ENCODE results near the gene KCNT2. TPM values are rescaled to one million over a fixed set of nuclear protein-coding genes. Genes with fewer than 3 reads are reported as not detected.

The KCNT2 gene
- total and polyA plus RNA-seq, 2 of the 8 experiments (the other 6 are each of a cell fraction or from before 2014, with no cell fraction given): 2.3 to 10.2 TPM

DNA sequence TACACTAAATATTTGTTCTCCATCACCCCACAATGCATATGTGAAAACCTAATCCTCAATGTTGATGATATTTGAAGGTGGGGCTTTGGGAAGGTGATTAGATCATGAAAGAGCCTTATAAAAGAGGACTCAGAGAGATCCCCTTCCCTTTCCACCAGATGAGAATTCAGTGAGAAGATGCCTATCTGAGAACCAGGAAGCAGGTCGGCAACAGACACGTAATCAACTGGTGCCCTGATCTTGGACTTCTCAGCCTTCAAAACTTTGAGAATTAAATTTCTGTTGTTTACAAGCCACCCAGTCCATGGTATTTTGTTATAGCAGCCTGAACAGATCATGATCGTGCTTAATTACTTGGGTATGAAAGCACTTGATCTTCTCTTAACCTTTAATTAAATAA is 329.4 kb downstream of the KCNT2 start:
- no peak overlapping the region for H2AK5ac ChIP-seq (ENCODE audit: low read depth, low read length)
- no peak overlapping the region for H3K56ac ChIP-seq (replicated peaks; ENCODE audit: insufficient read length, low read depth, low read length)
- H3K4me2 ChIP-seq (ENCODE audit: insufficient read depth in 1 of 2, low read depth in 2 of 2, low read length in 2 of 2): no peak overlapping the region
- no peaks in the 10 kb centered on the region for H3K79me2 ChIP-seq (ENCODE audit: control insufficient read depth in 1 of 2, insufficient read depth in 2 of 2, low read length in 2 of 2)
- H3K23me2 ChIP-seq (ENCODE audit: low read depth, low read length): no peaks in the 10 kb centered on the region
- TF ChIP-seq CEBPB (IDR thresholded peaks at IDR 0.05; ENCODE audit: low read depth, low read length) (no peak), RAD21 (IDR thresholded peaks at IDR 0.05 in 1 of 2, conservative IDR thresholded peaks at IDR 0.05 in 1 of 2; ENCODE audit: low read depth in 2 of 2, low read length in 2 of 2) (no peak), CHD1 (IDR thresholded peaks at IDR 0.05; ENCODE audit: low read depth, low read length) (no peak), PHF8 (conservative IDR thresholded peaks at IDR 0.05; ENCODE audit: low read depth, low read length) (no peak), KDM4A (IDR thresholded peaks at IDR 0.05; ENCODE audit: low read depth, low read length, severe bottlenecking) (no peak), SP2 (IDR thresholded peaks at IDR 0.05; ENCODE audit: low read length) (no peak), SRF (IDR thresholded peaks at IDR 0.05; ENCODE audit: low read depth, low read length) (no peak), SUZ12 (IDR thresholded peaks at IDR 0.05; ENCODE audit: low read length) (no peak), TAF1 (IDR thresholded peaks at IDR 0.05; ENCODE audit: low read depth, low read length) (no peak)
- no peak overlapping the region for H3K23ac ChIP-seq (ENCODE audit: insufficient read length)
- H3K4me3 ChIP-seq (ENCODE audit: extremely low read depth in 1 of 4, insufficient read depth in 2 of 4, low read depth in 3 of 4, low read length in 4 of 4): no peak overlapping the region
- no peak for DNase-seq (ENCODE audit: low read depth in 1 of 2, low spot score in 2 of 2)
- H2AFZ ChIP-seq (ENCODE audit: low read length): no peak overlapping the region
- no peak overlapping the region for H4K8ac ChIP-seq (ENCODE audit: extremely low read depth, insufficient read depth, low read length)
- no peak for FAIRE-seq
- H3K18ac ChIP-seq (ENCODE audit: extremely low read depth, low read length): no peak overlapping the region
- H3K79me1 ChIP-seq (ENCODE audit: low read depth, low read length): no peaks in the 10 kb centered on the region
- H3K27ac ChIP-seq (ENCODE audit: low read depth, low read length): no peak overlapping the region
- no peak overlapping the region for H3K9ac ChIP-seq (replicated peaks in 1 of 4; ENCODE audit: extremely low read depth in 1 of 4, low read depth in 3 of 4, low read length in 3 of 4)
- H4K5ac ChIP-seq (ENCODE audit: insufficient read length, low read depth, low read length): no peak overlapping the region
- 92% methylated on average over 3 of the region's 3 CpGs; no CpG with 5 or more reads in 1 of the 2 experiments for WGBS, 2 experiments (ENCODE audit: extremely low coverage in 1 of 2, insufficient coverage in 1 of 2, insufficient read length in 1 of 2, insufficient replicate concordance in 2 of 2, low coverage in 1 of 2, low lambda C conversion rate in 2 of 2, missing lambda C conversion rate in 1 of 2)
- H2BK20ac ChIP-seq (ENCODE audit: low read length): no peak overlapping the region
- H2BK5ac ChIP-seq (ENCODE audit: low read depth, low read length): no peak overlapping the region
- ChIA-PET CTCF (ENCODE audit: partially characterized antibody) (no interaction called here), POLR2A (ENCODE audit: partially characterized antibody) (no interaction called here)
- peaks cover 0 to 1% (median 0%) of the 10 kb centered on the region in 4 experiments; a peak in 1 of 7 replicates for H3K27me3 ChIP-seq (replicated peaks in 1 of 4; ENCODE audit: control insufficient read depth in 3 of 4, extremely low read depth in 1 of 4, insufficient read depth in 3 of 4, low read length in 3 of 4)
- H3K4ac ChIP-seq (replicated peaks; ENCODE audit: insufficient read length, low read depth, low read length): no peak overlapping the region
- no peaks in the 10 kb centered on the region for H4K20me1 ChIP-seq (replicated peaks in 1 of 2; ENCODE audit: control insufficient read depth in 1 of 2, insufficient read depth in 2 of 2, low read length in 2 of 2)
- no peaks in the 10 kb centered on the region for H3K4me1 ChIP-seq (replicated peaks in 1 of 4; ENCODE audit: control insufficient read depth in 3 of 4, insufficient read depth in 4 of 4, low read length in 3 of 4)
- H2BK12ac ChIP-seq (ENCODE audit: low read depth, low read length): no peak overlapping the region
- H4K91ac ChIP-seq (replicated peaks; ENCODE audit: insufficient read length, low read length): no peak overlapping the region
- peaks cover 0 to 13% (median 5%) of the 10 kb centered on the region in 4 experiments; a peak in 4 of 8 replicates for H3K36me3 ChIP-seq (ENCODE audit: control insufficient read depth in 2 of 4, insufficient read depth in 4 of 4, low read length in 3 of 4)
- no peak overlapping the region for H2BK15ac ChIP-seq (ENCODE audit: low read length)
- no peak overlapping the region for H3K14ac ChIP-seq (ENCODE audit: insufficient read length)
- no peak overlapping the region for H2BK120ac ChIP-seq (replicated peaks; ENCODE audit: low read depth, low read length)
- H3K9me3 ChIP-seq (ENCODE audit: insufficient read depth in 2 of 2, low read depth in 1 of 2, low read length in 1 of 2): peaks cover 0 to 2% of the 10 kb centered on the region in 2 experiments; a peak in 1 of 4 replicates

Data from H1 (cell line).